Activated CD8-positive, alpha-beta T cell treated with anti-CD3 and anti-CD28 coated beads, Interleukin-2, amount 10 ng/mL, durations not matched to agents 7 days and 5 days (primary cell): ENCODE results near the gene TBC1D10A. TPM values are rescaled to one million over a fixed set of nuclear protein-coding genes. Genes with fewer than 3 reads are reported as not detected.

ENCODE experiments used
- ATAC-seq: fragments of 150-1000 bp; cut with Tn5 transposase; one replicate; pipeline ENCODE4 v1.10.0; 2021; ENCODE audit warnings: moderate library complexity
- CTCF ChIA-PET: fragments of 350-600 bp; sonication (Branson Sonifier 250); formaldehyde crosslinking; loops from one replicate; lab custom pipeline; 2021; ENCODE audit warnings: antibody characterized with exemption; lab: Charles Lee
- POLR2A ChIA-PET: fragments of 350-600 bp; sonication (Branson Sonifier 250); formaldehyde crosslinking; loops from one replicate; lab custom pipeline; 2021; ENCODE audit warnings: antibody characterized with exemption; lab: Charles Lee
- DNase-seq: peaks from one replicate; pipeline ENCODE4 v3.0.0-alpha.2; 2020
- H3K27ac Mint-ChIP-seq: one replicate; pipeline ENCODE4 v1.8.0; 2021; ENCODE audit warnings: mild to moderate bottlenecking, mixed read lengths
- H3K27me3 Mint-ChIP-seq: one replicate; pipeline ENCODE4 v1.8.0; 2021; ENCODE audit warnings: low read depth, mixed read lengths
- H3K36me3 Mint-ChIP-seq: one replicate; pipeline ENCODE4 v1.8.0; 2021; ENCODE audit warnings: low read depth, mixed read lengths
- H3K4me1 Mint-ChIP-seq: one replicate; pipeline ENCODE4 v1.8.0; 2021; ENCODE audit warnings: low read depth, mixed read lengths
- H3K4me3 Mint-ChIP-seq: one replicate; pipeline ENCODE4 v1.8.0; 2021; ENCODE audit warnings: mild to moderate bottlenecking, mixed read lengths
- H3K9me3 Mint-ChIP-seq: one replicate; pipeline ENCODE4 v1.8.0; 2022; ENCODE audit warnings: mixed read lengths; ENCODE audit not compliant: insufficient read depth
- total RNA-seq, 2 experiments: library from RNA; stranded (reverse); gene quantifications; one replicate each; pipeline ENCODE4 v1.2.3, GENCODE V29; 2021

TBC1D10A gene
- total RNA-seq, 2 experiments from 2014 or later: 47.6 to 49.2 TPM

DNA sequence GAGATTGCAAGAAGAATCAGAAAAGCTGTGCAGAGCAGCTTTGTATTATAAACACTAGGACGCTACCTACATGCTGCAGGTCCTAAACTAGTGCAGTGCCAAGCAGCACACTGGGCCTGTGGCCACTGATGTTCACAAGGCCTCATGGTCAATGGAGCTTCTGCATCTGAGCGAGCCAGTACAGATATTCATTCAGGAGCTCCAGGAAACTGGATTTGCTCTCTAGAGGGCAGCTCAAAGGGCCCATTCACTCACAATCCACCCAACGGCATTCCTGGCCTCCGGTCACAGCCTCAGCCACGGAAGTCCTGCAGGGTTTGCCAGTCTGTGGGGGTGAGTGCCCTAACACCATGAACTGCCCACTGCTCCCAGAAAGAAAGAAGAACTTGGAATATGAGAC is 5.8 kb upstream of the TBC1D10A start:
- H3K27ac Mint-ChIP-seq: peak overlapping the region; percentile 49
- CTCF ChIA-PET: interaction anchor here (1.4 to 2.0 kb wide), 2 partner anchors 12 to 44 kb away, joined by 5 to 10 read pairs; no protein-coding TSS in a partner anchor
- H3K4me1 Mint-ChIP-seq: peaks cover 33% of the 10 kb centered on the region
- no peaks in the 10 kb centered on the region for H3K9me3 Mint-ChIP-seq
- DNase-seq: no peak
- H3K4me3 Mint-ChIP-seq: no peak overlapping the region
- H3K36me3 Mint-ChIP-seq: peaks cover 67% of the 10 kb centered on the region
- ATAC-seq: no peak
- H3K27me3 Mint-ChIP-seq: no peaks in the 10 kb centered on the region
- POLR2A ChIA-PET: interaction anchor here (0.6 to 1.4 kb wide), 7 partner anchors 15 to 229 kb away, joined by 3 read pairs; partner anchors contain the start of genes CASTOR1, CCDC157 and SF3A1

DNA sequence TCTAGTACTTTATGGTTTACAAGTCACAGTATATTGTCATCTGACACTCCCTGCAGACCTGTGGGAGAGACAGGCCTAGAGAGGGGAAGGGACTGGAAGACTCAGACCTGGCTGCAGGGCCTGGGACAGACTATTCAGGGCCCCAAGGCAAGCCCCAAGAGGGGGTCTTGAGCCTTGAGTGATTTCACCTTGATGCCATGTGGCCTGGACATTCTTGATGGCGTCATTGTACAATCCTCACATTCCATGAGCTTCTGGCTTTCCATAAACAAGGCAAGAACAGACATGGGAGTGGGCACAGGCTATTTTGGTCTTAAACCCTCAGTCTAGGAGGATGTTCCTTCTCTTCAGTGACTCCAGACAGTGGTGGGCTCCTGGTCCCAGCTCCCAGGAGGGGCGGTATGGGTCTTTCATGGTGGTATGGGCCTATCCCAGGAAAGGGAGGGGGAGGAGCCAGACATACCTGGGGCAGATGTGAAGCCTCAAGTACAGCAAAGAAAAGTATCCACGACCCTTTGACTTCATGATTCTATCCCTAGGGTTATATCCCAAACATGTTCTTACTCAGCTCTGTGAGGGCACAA is 1.8 kb upstream of the TBC1D10A start:
- DNase-seq (no peak), ATAC-seq (no peak)
- H3K36me3 Mint-ChIP-seq: peaks cover 52% of the 10 kb centered on the region
- CTCF ChIA-PET: interaction anchor here (1.1 to 4.6 kb wide), 5 partner anchors 9 to 64 kb away, joined by 3 to 55 read pairs (median 4); partner anchors contain the start of gene CASTOR1
- POLR2A ChIA-PET: interaction anchor here (0.6 to 9.5 kb wide), 6 partner anchors 13 to 53 kb away, joined by 4 to 101 read pairs (median 7); partner anchors contain the start of genes CASTOR1, CCDC157 and SF3A1
- no peak overlapping the region for H3K4me3 Mint-ChIP-seq
- peaks cover 47% of the 10 kb centered on the region for H3K4me1 Mint-ChIP-seq
- peaks cover 5% of the 10 kb centered on the region for H3K9me3 Mint-ChIP-seq
- no peaks in the 10 kb centered on the region for H3K27me3 Mint-ChIP-seq
- no peak overlapping the region for H3K27ac Mint-ChIP-seq

DNA sequence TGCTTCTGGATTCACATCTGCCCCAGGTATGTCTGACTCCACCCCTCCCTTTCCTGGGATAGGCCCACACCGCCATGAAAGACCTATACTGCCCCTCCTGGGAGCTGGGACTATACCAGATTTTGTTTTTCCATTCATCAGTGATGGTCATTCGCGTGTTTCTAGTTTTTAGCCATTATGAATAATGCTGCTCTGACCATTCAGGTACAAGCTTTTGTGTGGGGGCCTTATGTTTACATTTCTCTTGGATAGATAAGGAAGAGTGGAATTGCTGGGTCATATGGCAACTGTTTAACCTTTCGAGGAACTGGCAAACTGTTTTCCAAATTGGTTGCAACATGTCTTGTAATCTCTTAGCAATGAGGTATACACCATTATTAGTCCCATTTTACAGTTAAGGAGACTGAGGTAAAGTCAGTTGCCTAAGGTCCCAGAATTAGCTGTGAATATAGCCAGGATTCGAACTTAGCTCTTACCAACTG is 1.2 kb upstream of the TBC1D10A start:
- ATAC-seq: no peak
- ChIA-PET POLR2A (interaction anchor here (0.5 to 9.5 kb wide), 7 partner anchors 11 to 39 kb away, joined by 3 to 101 read pairs (median 7); partner anchors contain the start of genes CASTOR1, CCDC157 and SF3A1), CTCF (interaction anchor here (1.1 to 4.6 kb wide), 7 partner anchors 9 to 64 kb away, joined by 3 to 55 read pairs (median 4); partner anchors contain the start of genes CASTOR1 and RNF215)
- Mint-ChIP-seq H3K9me3 (peaks cover 5% of the 10 kb centered on the region), H3K4me3 (peak overlapping the region; percentile 72), H3K36me3 (peaks cover 54% of the 10 kb centered on the region), H3K27ac (peak overlapping the region; percentile 75), H3K27me3 (no peaks in the 10 kb centered on the region), H3K4me1 (peaks cover 49% of the 10 kb centered on the region)
- no peak for DNase-seq

DNA sequence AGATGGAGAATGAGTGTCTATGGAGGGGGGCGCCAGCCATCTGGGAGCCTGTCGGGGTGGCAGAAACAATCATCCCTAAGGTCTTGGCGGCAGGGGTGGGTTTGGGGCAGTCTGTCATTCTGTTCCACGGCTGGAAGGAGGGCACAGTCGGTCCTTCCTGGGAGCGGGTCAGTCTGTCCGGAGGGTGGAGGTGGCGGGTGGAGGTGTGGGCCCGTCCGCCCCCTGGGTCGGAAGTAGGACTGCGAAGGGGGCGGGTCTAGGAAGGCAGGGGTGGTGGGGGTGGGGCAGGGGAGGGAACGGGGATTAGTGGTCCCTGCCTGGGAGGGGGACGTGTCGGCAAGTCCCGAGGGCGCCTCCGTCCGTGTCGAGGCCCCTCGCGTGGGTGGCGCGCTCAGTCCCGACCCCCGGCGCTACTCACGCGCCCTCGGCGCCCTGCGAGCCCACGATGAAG is 461 bp downstream of the TBC1D10A start:
- H3K4me3 Mint-ChIP-seq: peak overlapping the region; percentile 87
- ChIA-PET POLR2A (interaction anchor here (0.7 to 9.5 kb wide), 9 partner anchors 10 to 59 kb away, joined by 3 to 101 read pairs (median 7); partner anchors contain the start of genes CASTOR1, CCDC157 and SF3A1), CTCF (interaction anchor here (0.8 to 4.6 kb wide), 8 partner anchors 10 to 61 kb away, joined by 3 to 55 read pairs (median 5); partner anchors contain the start of genes CASTOR1 and RNF215)
- peak overlapping the region; percentile 76 for H3K27ac Mint-ChIP-seq
- ATAC-seq (peak; percentile 24), DNase-seq (peak; percentile 43)
- H3K4me1 Mint-ChIP-seq: peaks cover 52% of the 10 kb centered on the region
- peaks cover 5% of the 10 kb centered on the region for H3K9me3 Mint-ChIP-seq
- peaks cover 52% of the 10 kb centered on the region for H3K36me3 Mint-ChIP-seq
- no peaks in the 10 kb centered on the region for H3K27me3 Mint-ChIP-seq

DNA sequence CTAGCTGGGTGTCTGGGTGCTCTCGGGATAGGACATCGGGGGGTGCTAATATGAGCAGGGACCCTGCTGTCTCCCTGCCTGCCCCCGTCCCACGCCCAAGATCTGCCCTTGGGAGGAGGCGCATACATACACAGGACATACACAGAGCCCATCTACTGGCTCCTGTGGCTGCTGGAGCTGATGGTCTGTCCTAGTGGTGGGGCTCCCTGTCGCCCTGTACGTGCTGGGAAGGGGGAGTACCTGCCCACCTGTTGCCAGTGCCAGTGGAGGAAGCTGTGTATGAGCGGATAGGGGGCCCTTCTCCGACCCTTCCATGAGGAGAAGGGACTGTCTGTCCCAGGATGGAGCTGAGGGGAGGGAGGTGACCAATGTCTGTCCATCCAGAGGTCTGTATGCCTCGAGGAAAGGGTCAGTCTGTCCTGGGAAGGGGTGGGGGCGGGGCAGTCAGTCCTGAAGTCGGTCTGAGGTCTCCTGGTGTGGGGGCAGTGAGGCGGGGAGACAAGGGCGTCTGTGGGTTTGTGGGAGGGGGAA is 952 bp downstream of the TBC1D10A start:
- H3K9me3 Mint-ChIP-seq: peaks cover 5% of the 10 kb centered on the region
- ChIA-PET POLR2A (interaction anchor here (1.2 to 9.5 kb wide), 6 partner anchors 10 to 41 kb away, joined by 4 to 101 read pairs (median 12); partner anchors contain the start of genes CASTOR1, CCDC157 and SF3A1), CTCF (interaction anchor here (0.8 to 4.6 kb wide), 4 partner anchors 9 to 38 kb away, joined by 3 to 55 read pairs (median 6); partner anchors contain the start of gene CASTOR1)
- H3K4me1 Mint-ChIP-seq: peaks cover 55% of the 10 kb centered on the region
- DNase-seq (no peak), ATAC-seq (no peak)
- peak overlapping the region; percentile 76 for H3K27ac Mint-ChIP-seq
- H3K4me3 Mint-ChIP-seq: peak overlapping the region; percentile 87
- no peaks in the 10 kb centered on the region for H3K27me3 Mint-ChIP-seq
- peaks cover 56% of the 10 kb centered on the region for H3K36me3 Mint-ChIP-seq

DNA sequence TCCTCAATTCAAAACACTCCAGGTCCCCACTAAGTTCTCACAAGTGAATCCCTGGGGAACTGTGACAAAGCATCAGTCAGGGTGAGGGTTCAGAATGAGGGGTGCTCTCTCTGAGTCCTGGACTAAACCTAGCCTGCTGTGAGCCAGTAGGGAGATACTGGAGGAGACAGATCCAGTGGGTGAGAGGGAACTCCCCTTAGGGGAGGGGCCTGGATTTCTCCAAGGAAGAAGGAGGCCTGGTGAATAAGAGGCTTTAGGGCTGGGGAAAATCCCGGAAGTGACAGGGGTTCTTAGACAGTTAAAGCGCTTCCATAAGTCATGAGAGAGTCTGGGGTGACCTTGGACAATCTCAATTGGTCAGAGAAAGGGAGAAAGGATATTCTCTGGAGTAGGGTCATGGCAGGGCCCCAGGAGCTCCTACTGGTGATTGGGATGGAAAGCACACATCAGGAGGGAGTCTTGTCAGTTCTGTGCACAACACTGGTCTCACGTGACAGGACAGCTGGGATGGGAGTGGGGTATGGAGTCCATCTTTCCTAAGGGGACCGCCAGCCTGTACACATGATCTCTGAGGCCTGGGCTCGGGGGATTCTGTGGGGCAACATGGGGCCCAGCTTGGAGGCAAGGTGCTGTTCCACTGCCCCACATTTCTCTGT is 1.5 kb downstream of the TBC1D10A start:
- POLR2A ChIA-PET: interaction anchor here (1.2 to 9.5 kb wide), 6 partner anchors 9 to 40 kb away, joined by 4 to 101 read pairs (median 12); partner anchors contain the start of genes CASTOR1, CCDC157 and SF3A1

DNA sequence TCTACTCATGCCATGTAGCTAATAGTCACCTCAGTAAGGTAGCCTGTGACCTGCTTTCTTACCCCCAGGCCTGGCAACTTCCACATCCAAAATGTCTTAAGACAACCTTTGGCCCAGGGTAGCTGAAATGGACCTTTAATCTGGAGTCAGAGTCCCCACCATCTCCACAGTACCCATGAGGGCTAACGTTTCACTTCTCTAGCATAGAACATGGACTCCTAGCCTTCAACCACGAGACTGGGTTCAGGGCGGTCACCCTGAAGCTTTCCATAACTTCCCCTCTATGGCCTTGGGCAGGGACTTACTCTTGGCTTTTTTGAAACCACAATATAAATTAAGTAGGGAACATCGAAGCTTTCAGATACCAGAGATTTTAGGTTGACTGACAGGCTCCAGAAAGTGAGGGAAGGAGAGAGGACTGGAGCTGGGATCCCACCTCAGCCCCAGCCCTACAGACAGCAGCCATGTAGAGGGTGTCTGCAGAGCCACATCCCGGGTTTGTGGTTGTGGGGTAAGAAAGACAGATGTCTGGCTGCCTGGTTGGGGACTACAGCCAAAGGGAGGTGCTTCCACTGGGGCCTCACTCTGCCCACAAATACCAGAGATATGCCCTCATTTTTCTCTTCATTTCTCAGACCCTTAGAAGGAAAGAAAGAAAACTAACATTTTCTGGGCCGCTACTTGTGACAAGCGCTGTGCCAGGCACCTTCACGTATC is 2.6 kb downstream of the TBC1D10A start:
- peak; percentile 87 for DNase-seq
- ATAC-seq: peak; percentile 31
- H3K27ac Mint-ChIP-seq: peak overlapping the region; percentile 76
- CTCF ChIA-PET: interaction anchor here (0.9 to 4.6 kb wide), 10 partner anchors 7 to 67 kb away, joined by 3 to 55 read pairs (median 6); partner anchors contain the start of genes CASTOR1 and RNF215
- peaks cover 5% of the 10 kb centered on the region for H3K9me3 Mint-ChIP-seq
- POLR2A ChIA-PET: interaction anchor here (0.6 to 9.5 kb wide), 7 partner anchors 8 to 35 kb away, joined by 3 to 101 read pairs (median 6); partner anchors contain the start of genes CASTOR1, CCDC157 and SF3A1
- H3K4me1 Mint-ChIP-seq: peaks cover 72% of the 10 kb centered on the region
- peaks cover 64% of the 10 kb centered on the region for H3K36me3 Mint-ChIP-seq
- peak overlapping the region; percentile 87 for H3K4me3 Mint-ChIP-seq
- H3K27me3 Mint-ChIP-seq: no peaks in the 10 kb centered on the region

More for the DNA sequence above, 1.5 kb downstream of the TBC1D10A start:
- Mint-ChIP-seq H3K4me3 (peak overlapping the region; percentile 87), H3K27ac (peak overlapping the region; percentile 76), H3K27me3 (no peaks in the 10 kb centered on the region), H3K9me3 (peaks cover 5% of the 10 kb centered on the region), H3K4me1 (peaks cover 61% of the 10 kb centered on the region), H3K36me3 (peaks cover 58% of the 10 kb centered on the region)
- no peak for ATAC-seq
- no peak for DNase-seq
- CTCF ChIA-PET: interaction anchor here (0.8 to 4.6 kb wide), 8 partner anchors 8 to 62 kb away, joined by 3 to 55 read pairs (median 5); partner anchors contain the start of genes CASTOR1, CCDC157, RNF215 and SF3A1

DNA sequence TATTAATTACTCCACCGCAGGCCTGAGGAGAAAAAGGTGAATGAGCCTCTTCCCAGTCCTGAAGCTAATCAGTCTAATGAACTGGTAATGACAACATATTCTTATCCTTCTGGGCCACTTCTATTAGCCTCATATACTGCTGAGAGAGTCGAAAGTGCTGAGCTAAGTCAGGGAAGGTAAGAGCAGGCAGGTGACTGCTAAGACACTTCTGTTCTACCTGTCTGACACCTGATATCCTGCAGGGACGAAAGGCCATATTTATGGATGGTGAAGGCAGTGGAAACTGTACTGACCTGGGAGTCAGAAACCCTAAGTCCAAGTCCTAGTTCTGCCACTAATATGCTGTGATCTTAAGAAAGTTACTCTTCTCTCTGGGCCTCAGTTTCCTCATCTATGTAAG is 3.5 kb downstream of the TBC1D10A start:
- ChIA-PET POLR2A (interaction anchor here (0.8 to 9.5 kb wide), 3 partner anchors 19 to 34 kb away, joined by 4 to 101 read pairs (median 50); partner anchors contain the start of genes CASTOR1, CCDC157 and SF3A1), CTCF (interaction anchor here (0.9 to 2.6 kb wide), 4 partner anchors 10 to 68 kb away, joined by 4 to 18 read pairs (median 6); partner anchors contain the start of gene CASTOR1)
- peaks cover 5% of the 10 kb centered on the region for H3K9me3 Mint-ChIP-seq
- DNase-seq (no peak), ATAC-seq (no peak)
- H3K27ac Mint-ChIP-seq: no peak overlapping the region
- no peaks in the 10 kb centered on the region for H3K27me3 Mint-ChIP-seq
- peaks cover 67% of the 10 kb centered on the region for H3K36me3 Mint-ChIP-seq
- peaks cover 78% of the 10 kb centered on the region for H3K4me1 Mint-ChIP-seq
- H3K4me3 Mint-ChIP-seq: no peak overlapping the region

DNA sequence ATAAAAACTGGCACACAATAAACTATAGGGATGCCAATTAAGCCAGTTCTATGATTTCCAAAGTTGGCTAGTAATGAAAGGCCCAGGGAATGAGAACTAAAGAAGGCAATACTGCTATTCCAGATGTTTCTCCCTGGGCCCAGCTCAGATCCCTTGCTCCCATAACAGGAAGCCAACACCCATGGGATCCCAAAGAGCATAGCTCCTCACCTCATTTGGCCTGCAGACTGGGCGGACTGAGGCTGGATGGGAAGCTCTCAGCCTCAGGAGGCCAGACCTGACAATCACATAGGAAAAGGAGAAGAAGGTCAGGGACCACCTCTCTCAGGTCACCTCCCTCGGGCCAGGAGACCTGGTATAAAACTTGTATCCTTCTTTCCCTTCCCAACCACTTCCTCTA is 5.3 kb downstream of the TBC1D10A start:
- no peak overlapping the region for H3K27ac Mint-ChIP-seq
- peaks cover 76% of the 10 kb centered on the region for H3K36me3 Mint-ChIP-seq
- H3K27me3 Mint-ChIP-seq: no peaks in the 10 kb centered on the region
- CTCF ChIA-PET: no interaction called here
- peaks cover 5% of the 10 kb centered on the region for H3K9me3 Mint-ChIP-seq
- H3K4me1 Mint-ChIP-seq: peaks cover 80% of the 10 kb centered on the region
- ATAC-seq (no peak), DNase-seq (no peak)
- H3K4me3 Mint-ChIP-seq: no peak overlapping the region
- POLR2A ChIA-PET: interaction anchor here (1.3 to 9.5 kb wide), 2 partner anchors 17 to 35 kb away, joined by 6 to 101 read pairs; partner anchors contain the start of genes CCDC157 and SF3A1

DNA sequence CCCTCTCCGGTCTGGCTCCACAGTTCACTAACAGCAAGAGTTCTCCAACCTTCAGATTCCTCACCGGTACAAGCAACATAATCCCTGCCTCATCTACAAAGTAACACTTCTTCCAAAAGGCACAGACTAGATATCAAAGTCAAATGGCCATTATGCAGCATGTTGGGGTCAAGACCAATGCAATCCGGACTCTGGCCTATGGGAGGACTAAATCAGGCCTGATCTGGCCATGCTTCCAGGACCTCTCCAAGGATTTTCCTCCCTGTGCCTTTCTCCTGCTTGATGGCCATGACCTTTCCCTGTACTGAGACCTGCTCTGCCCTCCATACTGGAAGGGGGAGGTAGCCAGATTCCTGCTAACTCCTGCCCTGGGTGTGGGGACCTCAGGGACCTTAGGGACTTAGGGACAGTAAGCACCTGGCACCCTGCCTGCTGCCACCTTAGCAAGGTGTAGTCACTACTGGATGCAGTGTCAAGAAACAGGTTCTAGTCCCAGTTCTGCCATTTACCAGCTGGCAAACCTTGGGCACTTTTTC is 6.7 kb downstream of the TBC1D10A start:
- POLR2A ChIA-PET: interaction anchor here (9.5 kb wide), 1 partner anchor 16 kb away, joined by 101 read pairs; no protein-coding TSS in a partner anchor
- Mint-ChIP-seq H3K27me3 (no peaks in the 10 kb centered on the region), H3K9me3 (peaks cover 5% of the 10 kb centered on the region), H3K27ac (no peak overlapping the region), H3K4me3 (no peak overlapping the region), H3K4me1 (peaks cover 86% of the 10 kb centered on the region), H3K36me3 (peaks cover 81% of the 10 kb centered on the region)
- no peak for ATAC-seq
- CTCF ChIA-PET: interaction anchor here (1.0 to 7.7 kb wide), 3 partner anchors 10 to 31 kb away, joined by 3 to 68 read pairs (median 4); partner anchors contain the start of gene CASTOR1
- no peak for DNase-seq
